RWPE2 (cell line): ENCODE data around the gene ZNF318.
"Not testable (repeated sequence)": the region's sequence is repeated elsewhere in the genome, so short reads cannot be mapped to it uniquely, and the experiment has no call there.

Source experiments
- ATAC-seq: fragments of 200-7000 bp; cut with Tn5 transposase; 3 replicates; pipeline ENCODE4 v1.9.1; 2021; ENCODE audit warnings: low read depth
- DNase-seq: peaks from one replicate; pipeline ENCODE4 v3.0.0-alpha.2; 2020; ENCODE audit warnings: low spot score
- H3K27ac ChIP-seq: fragments of 450-650 bp; 2 replicates; pipeline ENCODE4 v1.5.1; 2017; ENCODE audit warnings: mild to moderate bottlenecking; ENCODE audit not compliant: poor library complexity, severe bottlenecking
- H3K27me3 ChIP-seq: fragments of 250-450 bp; sonication (Bioruptor Pico); 2 replicates; pipeline ENCODE4 v1.5.1; 2021; ENCODE audit warnings: mild to moderate bottlenecking, moderate library complexity; ENCODE audit not compliant: insufficient read depth, poor library complexity, severe bottlenecking
- H3K36me3 ChIP-seq: fragments of 250-450 bp; sonication (Bioruptor Pico); 2 replicates; pipeline ENCODE4 v1.5.1; 2020; ENCODE audit warnings: low read depth, mild to moderate bottlenecking, moderate library complexity
- H3K4me1 ChIP-seq: fragments of 250-450 bp; sonication (Bioruptor Pico); 2 replicates; pipeline ENCODE4 v1.5.1; 2021; ENCODE audit warnings: mild to moderate bottlenecking, moderate library complexity; ENCODE audit not compliant: insufficient read depth, poor library complexity, severe bottlenecking
- H3K4me3 ChIP-seq: fragments of 250-450 bp; sonication (Bioruptor Pico); 2 replicates; pipeline ENCODE4 v1.5.1; 2021; ENCODE audit warnings: mild to moderate bottlenecking, moderate library complexity; ENCODE audit not compliant: severe bottlenecking
- H3K9me3 ChIP-seq: fragments of 250-450 bp; sonication (Bioruptor Pico); 2 replicates; pipeline ENCODE4 v1.5.1; 2021; ENCODE audit warnings: mild to moderate bottlenecking, moderate library complexity; ENCODE audit not compliant: severe bottlenecking
- TF ChIP-seq, protein P1 (sequence below): fragments of 450-650 bp; IDR thresholded peaks from one replicate; pipeline ENCODE4 v1.5.1; 2017; ENCODE audit warnings: mild to moderate bottlenecking, moderate library complexity; ENCODE audit not compliant: poor library complexity, severe bottlenecking

Gene ZNF318, protein sequence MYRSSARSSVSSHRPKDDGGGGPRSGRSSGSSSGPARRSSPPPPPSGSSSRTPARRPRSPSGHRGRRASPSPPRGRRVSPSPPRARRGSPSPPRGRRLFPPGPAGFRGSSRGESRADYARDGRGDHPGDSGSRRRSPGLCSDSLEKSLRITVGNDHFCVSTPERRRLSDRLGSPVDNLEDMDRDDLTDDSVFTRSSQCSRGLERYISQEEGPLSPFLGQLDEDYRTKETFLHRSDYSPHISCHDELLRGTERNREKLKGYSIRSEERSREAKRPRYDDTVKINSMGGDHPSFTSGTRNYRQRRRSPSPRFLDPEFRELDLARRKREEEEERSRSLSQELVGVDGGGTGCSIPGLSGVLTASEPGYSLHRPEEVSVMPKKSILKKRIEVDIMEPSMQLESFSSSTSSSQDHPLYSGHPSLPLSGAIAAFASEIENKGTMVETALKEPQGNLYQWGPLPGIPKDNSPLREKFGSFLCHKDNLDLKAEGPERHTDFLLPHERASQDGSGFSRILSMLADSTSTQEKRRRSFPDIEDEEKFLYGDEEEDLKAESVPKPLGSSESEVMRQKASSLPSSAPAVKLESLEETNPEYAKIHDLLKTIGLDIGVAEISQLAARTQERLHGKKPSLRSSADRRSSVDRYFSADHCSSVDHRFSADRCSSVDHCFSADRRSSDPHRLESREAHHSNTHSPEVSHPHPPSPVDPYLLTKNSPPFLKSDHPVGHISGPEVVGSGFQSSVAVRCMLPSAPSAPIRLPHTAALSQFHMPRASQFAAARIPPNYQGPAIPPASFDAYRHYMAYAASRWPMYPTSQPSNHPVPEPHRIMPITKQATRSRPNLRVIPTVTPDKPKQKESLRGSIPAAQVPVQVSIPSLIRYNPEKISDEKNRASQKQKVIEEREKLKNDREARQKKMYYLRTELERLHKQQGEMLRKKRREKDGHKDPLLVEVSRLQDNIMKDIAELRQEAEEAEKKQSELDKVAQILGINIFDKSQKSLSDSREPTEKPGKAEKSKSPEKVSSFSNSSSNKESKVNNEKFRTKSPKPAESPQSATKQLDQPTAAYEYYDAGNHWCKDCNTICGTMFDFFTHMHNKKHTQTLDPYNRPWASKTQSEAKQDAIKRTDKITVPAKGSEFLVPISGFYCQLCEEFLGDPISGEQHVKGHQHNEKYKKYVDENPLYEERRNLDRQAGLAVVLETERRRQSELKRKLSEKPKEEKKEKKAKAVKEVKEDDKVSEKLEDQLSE (N-terminal part only)

DNA sequence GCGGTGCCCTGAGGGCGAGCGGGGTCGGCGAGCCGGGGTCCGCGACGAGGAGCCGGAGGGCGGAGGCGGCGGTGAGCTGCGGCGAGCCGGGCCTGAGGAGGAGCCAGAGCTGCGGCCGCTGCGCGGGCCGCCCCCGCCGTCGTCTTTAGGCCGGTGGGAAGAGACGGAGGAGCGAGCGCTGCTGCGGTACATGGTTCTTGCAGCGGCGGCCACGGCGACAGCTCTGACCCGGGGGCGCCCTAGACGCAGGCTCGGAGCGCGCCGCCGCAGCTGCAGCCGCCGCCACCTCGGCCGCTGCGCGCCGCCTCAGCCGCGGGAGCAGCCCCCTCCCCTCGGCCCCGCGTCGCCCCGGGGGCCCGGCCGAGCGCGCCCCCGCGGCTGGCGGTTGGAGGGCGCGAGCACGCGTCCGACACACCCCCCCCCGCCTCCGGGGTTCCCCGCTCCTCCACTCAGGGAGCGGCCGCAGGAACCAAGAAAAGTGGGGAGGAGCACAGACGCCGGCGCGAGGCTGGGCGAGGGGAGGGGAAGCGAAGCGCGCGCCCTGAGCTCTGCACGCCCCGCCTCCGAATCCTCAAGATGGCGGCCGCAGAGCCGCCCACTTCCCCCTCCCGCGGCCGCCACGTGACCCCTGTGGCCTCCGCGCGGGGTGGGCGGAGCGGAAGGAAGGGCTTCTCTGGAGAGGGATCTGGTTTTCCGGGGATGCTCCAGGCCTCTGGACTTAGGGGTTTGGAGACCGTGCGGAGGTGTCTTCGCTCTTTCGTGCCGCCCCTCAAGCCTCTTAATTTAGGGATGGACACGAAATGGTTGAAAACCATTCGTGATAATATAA lies at the start of gene ZNF318:
TSS of gene ZNF318 (minus strand) at position 474 of the 829 bp plus-strand sequence. CDS start at position 192, 282 bp downstream.
- Histone ChIP-seq H3K9me3 (no peaks in the 10 kb centered on the region), H3K4me3 (peak within 1 kb of the TSS; percentile 87), H3K27me3 (no peaks in the 10 kb centered on the region), H3K27ac (peak within 1 kb of the TSS; percentile 90), H3K4me1 (peaks cover 27% of the 10 kb centered on the region), H3K36me3 (peaks cover 12% of the 10 kb centered on the region)
- TF ChIP-seq, protein P1, sequence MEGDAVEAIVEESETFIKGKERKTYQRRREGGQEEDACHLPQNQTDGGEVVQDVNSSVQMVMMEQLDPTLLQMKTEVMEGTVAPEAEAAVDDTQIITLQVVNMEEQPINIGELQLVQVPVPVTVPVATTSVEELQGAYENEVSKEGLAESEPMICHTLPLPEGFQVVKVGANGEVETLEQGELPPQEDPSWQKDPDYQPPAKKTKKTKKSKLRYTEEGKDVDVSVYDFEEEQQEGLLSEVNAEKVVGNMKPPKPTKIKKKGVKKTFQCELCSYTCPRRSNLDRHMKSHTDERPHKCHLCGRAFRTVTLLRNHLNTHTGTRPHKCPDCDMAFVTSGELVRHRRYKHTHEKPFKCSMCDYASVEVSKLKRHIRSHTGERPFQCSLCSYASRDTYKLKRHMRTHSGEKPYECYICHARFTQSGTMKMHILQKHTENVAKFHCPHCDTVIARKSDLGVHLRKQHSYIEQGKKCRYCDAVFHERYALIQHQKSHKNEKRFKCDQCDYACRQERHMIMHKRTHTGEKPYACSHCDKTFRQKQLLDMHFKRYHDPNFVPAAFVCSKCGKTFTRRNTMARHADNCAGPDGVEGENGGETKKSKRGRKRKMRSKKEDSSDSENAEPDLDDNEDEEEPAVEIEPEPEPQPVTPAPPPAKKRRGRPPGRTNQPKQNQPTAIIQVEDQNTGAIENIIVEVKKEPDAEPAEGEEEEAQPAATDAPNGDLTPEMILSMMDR, result no peak
- ATAC-seq (peak; percentile 88), DNase-seq (peak; percentile 94)

DNA sequence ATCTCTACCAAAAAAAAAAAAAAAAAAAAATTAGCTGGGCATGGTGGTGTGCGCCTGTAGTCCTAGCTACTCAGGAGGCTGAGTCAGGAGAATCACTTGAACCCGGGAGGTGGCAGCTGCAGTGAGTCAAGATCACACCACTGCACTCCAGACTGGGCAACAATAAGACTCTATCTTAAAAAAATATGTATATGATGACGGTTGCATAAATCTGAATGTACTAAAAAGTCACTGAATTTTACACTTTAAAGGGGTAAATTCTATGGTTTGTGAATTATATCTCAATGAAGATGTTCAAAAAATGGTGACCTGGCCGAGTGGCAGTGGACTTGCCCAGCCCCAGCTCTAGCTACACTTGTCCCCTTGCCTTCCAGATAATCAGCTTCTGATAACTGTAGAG lies 47.5 kb upstream of the ZNF318 start:
- H3K9me3 ChIP-seq, result no peaks in the 10 kb centered on the region
- no peak overlapping the region for H3K27ac ChIP-seq
- ATAC-seq (no peak), DNase-seq (no peak)
- no peak overlapping the region for H3K4me3 ChIP-seq
- no peaks in the 10 kb centered on the region for H3K4me1 ChIP-seq
- H3K27me3 ChIP-seq, result no peaks in the 10 kb centered on the region
- TF ChIP-seq, protein P1, result no peak
- H3K36me3 ChIP-seq, result no peaks in the 10 kb centered on the region

DNA sequence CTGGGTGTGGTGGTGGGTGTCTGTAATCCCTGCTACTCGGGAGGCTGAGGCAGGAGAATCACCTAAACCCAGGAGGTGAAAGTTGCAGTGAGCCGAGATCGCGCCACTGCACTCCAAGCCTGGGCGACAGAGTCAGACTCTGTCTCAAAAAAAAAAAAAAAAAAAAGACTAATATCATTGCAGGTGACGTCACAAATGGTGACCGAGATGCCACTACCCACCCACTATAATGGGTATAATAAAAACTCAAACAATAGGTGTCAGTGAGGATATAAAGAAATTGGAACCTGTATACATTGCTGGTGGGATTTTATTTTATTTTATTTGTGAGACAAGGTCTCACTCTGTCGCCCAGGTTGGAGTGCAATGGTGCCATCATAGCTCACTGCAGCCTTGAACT lies 45.8 kb upstream of the ZNF318 start:
- H3K4me1 ChIP-seq, H3K4me3 ChIP-seq, H3K27ac ChIP-seq, H3K27me3 ChIP-seq, H3K9me3 ChIP-seq, DNase-seq, H3K36me3 ChIP-seq, ATAC-seq: not testable (repeated sequence)

DNA sequence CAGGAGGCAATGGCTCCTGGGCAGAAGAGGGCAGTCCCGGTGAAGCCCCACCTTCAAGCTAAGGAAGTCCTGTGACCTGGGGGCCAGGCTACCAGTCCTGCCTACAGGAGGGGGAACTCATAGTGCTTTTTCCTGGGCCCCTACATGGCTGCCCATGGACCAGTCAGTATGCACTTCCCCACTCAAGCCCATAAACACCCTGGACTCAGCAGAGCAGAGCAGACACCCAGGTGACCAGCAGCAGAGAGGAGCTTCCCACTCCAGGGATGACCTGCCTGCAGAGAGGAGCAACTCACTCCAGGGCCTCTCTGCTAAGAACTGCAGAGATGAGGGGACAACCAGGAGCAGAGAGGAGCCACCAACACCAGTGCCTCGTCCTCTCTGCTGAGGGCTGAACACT lies 43.6 kb upstream of the ZNF318 start:
- TF ChIP-seq, protein P1, result no peak
- Histone ChIP-seq H3K27me3 (no peaks in the 10 kb centered on the region), H3K36me3 (no peaks in the 10 kb centered on the region), H3K9me3 (no peaks in the 10 kb centered on the region), H3K4me3 (no peak overlapping the region), H3K4me1 (no peaks in the 10 kb centered on the region), H3K27ac (no peak overlapping the region)
- no peak for DNase-seq
- no peak for ATAC-seq
